Stimulated activated CD4-positive, alpha-beta T cell treated with anti-CD3 and anti-CD28 coated beads, Interleukin-2, amount 100 ng/mL, for 48 hours (primary cell): Measurements from ENCODE around the gene EHD3.
"Not testable (repeated sequence)": the region's sequence is repeated elsewhere in the genome, so short reads cannot be mapped to it uniquely, and the experiment has no call there.

Experiments used
- DNase-seq, 2 donors: peaks; one replicate each; pipeline ENCODE4 v3.0.0-alpha.2; 2020

EHD3 gene

DNA sequence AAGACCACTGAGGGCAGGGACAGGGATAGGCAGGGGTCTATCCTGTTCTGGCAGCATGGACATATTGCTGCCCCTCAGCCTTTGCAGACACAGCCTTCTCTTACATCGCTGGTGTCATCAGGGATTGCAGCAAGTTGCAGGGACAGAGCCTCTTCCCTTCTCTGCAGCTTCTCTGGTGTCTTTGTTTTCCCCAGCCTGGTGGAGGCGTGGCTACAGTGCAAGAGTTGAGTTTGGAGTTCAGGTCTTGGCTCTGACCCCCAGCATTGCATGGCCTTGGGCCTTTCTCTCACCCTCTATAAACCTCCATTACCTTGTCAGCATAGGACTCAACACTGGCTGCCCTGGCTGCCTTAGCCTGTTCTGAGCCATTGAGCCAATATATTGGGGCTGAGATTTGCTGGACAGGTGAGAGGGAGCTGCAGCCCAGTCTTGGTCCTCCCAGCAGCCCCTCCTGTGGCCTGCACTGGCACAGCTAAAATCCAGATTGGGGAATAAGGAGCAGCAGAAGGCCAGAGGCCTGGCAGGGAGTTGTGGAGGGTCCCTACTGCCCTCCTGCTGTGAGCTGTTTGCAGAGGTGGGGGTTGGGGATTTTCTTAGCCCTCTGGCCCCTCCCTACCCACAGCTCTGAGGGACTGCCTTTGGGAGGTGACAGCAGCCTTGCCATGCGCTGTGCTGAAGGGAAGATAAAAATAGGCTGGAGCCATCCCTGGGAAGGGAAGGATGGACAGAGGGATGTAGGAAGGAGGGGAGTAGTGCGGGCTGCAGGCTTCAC, 22.8 kb downstream of the EHD3 start:
- DNase-seq = no peak

DNA sequence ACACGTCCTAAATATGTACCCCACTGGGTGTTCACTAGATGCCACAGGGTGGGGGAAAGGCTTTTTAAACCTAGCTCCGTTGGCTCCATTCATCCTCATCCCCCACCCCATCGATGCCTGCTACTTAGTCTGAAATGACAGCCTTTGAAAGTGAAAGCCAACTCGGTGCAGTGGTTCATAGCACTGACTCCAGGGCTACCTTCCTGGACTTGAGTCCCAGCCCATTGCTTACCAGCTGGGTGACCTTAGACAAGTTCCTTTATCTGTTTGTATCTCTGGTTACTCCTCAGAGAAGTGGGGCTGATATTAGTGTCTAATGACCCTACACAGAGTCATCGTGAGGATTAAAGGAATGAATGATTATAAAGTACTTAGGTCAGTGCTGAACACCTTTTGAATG, 24.4 kb downstream of the EHD3 start:
- no peak for DNase-seq

DNA sequence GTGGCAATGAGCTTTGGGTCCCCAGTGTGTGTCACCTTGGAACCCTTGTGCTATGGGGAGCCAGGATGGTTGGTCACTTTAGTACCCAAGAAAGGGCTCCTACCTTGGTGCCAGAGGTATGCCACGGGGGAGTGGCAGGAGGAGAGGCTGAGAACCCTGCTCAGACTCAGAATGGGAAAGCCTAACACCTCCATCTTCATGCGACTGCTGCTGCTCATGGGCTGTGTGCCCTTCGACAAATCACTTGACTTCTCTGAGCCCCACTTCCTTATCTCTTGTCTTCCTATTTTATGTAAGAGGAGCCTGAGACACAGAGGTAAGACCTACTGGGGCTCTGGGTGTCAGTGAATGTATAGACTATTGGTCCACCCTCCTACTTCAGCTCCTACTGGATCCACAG, 25.1 kb downstream of the EHD3 start:
- DNase-seq = no peak

DNA sequence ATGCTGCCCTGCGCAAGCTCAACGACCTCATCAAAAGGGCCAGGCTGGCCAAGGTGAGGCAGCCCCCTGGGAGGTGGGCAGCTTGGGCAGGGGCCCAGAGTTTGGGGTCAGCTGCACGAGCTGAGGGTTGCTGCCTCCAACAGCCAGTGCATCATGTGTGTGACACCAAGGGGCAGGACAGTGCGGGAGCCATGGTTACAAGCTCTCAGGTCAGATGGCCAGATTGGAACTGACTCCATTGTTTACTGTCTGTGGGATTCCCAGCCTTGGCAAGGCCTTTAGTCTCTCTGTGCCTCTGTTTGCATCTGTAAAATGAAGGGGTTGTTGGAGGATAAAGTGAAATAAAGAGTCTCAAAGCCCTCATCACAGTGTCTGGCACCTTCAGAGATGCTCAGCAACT, 26.9 kb downstream of the EHD3 start:
- no peak for DNase-seq

DNA sequence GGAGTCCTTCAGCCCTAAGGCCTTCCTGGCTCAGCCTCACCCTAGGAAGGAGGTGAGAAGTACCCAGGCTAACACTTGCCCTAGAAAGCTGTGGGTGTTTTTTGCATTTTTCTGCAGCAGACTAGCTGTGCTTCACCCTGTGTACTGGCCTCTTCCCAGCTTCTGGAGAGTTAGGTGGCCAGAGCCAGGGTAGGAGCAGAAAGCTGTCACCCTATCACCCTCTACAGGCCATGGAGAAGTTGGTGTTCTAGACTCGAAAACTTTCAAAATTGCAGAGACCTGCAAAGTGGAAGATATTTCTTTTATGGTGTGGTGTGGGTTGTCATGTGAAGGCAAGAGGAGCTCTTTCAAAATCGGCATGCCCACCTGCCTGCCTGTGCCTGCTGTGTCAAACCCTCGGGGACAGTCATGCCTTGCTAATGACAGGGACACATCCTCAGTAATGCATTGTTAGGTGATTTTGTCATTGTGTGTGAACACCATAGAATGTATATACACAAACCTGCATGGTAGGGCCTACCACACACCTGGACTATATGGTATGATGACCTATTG, 29.8 kb downstream of the EHD3 start:
- no peak for DNase-seq

DNA sequence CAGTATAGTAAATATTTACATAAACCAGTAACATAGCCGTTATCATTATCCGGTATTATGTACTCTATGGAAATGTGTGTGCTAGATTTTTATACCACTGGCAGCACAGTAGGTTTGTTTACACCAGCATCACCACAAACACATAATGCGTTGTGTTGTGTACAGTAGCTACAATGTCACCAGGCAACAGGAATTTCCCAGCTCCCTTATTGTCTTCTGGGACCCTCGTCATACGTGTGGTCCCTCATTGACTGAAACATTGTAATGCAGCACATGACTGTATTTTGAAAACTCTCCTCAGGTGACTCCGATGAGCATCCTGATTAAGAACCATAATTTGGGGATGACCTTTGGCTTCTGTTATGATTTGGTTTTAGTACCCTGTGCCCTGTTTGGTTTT, 31.3 kb downstream of the EHD3 start:
- no peak for DNase-seq

DNA sequence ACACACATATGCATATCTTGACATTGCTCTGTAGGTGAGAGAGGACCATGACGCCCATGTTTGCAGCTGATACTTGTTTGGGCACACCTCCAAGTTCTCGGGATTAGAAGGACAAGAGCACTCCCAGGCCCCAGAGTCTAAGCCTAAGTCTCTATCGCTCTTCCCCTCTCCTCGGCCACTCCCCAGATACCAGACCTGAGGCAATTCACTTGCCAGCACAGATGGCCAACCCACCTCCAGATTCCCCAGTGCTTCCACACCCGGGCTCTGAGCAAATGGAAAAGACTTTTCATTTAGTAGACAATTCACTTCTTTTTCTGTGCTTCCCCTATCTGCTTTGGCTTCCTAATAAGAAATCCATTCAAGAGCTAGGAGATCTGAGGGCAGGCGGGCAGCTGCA, 32.9 kb downstream of the EHD3 start:
- no peak for DNase-seq

DNA sequence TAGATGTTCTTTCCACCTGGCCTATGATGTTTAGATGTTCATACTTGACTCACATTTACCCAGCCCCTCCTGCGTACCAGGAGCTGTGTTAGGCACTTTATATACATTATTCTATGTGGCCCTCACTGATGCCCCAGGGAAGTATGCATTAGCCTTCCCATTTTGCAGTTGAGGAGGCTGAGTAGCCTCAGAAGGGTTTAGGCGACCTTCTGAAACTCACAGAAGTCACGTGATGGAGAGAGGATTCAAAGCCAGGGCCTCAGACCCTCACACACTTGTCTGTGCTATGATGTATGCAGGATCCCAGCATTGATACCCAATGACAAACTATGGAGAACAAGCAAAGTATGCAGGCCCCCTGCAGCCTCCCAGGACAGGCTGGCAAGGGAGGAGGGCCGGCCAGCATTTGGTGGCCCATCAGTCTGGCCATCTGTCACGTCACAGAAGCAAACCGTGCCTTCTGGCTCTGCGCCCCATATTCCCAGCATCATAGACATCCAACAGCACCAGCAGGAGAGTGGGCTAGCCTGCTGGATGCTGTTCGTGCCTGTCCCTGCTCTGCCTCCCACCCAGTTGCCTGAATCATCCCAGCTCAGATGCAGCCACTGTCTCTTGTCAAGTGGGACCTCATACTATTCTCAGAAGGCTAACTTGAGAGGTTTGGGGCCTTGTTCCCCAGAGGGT, 33.6 kb downstream of the EHD3 start:
- DNase-seq = no peak

DNA sequence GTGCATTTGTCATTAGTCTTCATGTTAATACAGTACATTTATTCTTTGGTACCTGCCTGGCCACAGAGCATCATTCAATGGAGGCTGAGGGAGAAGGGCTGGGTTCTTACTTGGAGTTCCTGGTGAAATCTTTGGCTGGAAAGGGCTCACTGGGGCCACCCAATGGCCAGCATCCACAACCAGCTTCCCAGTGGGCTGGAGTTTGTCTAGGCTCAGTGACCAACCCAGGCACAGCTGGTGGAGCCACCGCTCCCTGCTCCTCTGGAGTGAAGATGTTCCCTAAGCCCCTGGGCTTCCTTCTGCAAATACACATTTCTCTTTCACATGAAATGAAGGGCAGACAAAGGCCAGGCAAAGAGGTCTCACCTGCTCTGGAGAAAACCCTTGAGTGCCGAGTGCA, 34.4 kb downstream of the EHD3 start:
- DNase-seq = no peak

DNA sequence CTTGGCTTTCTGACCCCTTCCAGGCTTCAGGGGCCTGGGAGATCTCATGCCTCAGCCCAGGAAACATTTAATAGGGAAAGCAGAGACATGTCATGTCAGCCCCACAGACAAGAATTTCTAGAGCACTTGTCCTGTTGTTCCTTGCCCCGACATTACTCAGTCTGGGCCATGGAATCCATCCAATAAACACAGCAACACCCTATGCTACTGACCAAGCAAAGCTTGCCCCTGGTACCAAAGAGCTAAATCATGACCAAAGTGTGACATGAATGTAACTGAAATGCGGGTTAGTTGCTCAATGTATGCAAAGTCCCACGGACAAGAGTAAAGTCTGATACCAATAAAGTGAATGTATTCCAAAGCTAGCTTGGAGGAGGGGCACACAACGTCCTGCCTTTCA, 35.1 kb downstream of the EHD3 start:
- DNase-seq = no peak

DNA sequence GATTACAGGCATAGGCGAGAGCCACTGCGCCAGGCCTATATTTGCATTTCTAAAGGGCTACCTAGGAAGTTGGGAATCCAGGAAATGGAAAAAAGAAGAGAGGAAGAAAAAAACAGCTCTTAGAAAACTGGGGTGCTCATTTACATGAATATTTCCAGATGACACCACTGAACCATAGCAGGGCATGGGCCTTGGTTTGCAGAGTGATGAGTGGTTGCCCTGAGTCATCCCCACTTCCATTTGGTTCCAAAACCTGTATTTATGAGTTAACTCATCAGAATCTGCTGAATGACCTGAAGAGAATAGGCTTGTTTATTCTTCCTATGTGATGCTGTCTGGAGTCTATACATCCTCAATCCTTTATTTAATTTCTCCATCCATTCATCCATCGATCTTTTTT, 36.2 kb downstream of the EHD3 start:
- DNase-seq = no peak

DNA sequence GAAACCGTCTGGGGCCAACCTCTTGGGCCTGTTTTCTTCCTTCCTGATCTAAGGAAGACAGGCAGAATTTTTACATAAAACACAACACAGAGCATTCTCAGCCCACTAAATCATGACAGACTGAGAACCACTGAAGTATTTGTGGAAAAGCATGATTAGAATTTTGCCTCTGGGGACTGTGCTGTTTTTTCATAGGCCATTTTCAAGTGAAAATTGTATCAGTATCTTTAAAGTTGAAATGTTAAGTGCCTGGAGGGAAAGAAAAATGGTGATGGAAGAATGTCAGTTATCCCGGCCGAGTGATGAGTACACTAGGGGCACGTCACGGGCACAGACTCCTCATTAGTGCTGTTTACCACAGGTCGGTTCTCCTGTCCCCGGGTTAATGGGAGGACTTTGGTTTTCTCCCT, 36.9 kb downstream of the EHD3 start:
- DNase-seq = no peak

DNA sequence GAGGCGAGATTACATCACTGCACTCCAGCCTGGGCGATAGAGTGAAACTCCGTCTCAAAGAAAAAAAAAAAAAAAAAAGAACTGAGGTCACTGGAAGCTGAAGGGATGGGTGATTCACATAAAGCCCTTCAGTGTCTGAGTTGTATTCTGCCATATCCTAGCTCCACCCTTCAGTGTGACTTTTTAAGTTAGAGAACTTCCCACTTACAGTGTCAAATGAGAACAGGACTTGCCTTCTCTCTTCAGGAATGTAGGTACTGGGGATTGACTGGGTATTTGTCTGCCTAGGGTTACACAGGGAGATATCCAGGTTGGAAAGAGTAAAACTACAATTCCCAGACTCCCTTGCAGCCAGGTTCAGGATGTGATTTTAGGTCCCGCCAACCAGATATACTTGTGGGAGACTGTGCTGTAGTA, 37.9 kb downstream of the EHD3 start:
- DNase-seq = no peak

DNA sequence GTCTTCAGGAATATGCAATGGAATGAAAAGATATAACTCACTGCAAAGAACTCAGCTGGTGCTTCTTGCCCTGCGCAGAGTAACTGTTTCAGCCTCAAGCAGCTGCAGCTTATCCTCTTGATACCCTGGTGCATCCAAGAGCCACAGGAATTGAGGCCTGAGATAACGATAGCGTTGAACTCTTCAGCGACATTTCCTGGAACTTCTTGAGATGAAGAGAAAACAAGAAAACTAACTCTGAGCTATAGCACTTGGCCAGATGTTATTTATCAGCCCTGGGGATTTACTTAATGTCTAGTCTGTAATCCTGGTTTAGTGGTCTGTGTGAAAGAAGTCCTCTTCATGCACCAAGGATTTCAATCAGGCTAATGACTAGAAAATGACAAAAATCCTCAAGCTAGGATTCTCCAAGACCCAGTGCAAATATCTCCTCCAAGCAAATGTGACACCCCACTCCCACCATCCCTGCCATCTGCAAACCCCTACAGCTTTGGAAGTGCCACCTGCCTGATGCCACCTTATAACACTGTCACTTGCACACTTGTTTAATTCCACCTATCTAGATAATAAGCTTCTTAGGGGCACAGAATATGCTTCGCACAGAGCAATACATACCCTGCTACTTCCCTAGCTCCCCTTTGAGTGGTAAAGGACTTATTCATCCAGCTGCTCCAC, 40.6 kb downstream of the EHD3 start:
- no peak for DNase-seq

DNA sequence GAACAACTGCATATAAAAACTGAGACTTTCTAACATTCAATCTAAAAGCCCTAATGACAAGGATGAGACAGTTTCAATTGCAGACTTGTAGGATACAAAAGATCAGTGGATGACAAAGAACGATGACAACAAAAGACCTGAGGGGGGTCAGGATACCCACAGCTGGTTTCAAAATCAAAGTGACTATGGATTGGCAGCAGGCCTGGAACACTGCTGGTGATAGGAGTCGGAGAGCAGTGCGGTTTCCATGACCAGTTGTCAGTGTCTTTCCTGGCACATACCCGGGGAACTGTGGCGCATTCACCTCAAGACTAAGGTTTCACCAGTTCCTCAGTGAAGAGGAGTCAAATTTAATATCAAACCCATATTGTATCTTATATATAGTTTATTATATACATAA, 42.0 kb downstream of the EHD3 start:
- DNase-seq = no peak

DNA sequence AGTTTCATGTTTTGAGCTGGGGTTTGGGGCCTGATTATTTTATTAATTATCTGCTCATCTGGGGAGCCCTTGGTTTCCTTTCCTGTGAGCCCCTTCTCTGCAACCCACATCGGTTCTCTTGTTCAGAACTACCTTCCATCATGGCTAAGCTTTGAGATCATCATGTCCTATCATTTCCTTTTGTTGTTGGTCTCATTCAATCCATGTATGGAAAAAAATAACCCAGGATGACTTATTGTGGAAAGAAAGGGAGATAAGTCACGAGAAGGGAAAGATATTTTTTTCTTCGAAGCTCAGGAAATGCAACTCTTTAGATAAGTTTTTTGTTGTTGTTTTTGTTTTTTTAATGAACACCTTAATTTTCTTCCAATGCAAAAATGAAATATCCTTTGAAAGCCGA, 43.7 kb downstream of the EHD3 start:
- no peak for DNase-seq

DNA sequence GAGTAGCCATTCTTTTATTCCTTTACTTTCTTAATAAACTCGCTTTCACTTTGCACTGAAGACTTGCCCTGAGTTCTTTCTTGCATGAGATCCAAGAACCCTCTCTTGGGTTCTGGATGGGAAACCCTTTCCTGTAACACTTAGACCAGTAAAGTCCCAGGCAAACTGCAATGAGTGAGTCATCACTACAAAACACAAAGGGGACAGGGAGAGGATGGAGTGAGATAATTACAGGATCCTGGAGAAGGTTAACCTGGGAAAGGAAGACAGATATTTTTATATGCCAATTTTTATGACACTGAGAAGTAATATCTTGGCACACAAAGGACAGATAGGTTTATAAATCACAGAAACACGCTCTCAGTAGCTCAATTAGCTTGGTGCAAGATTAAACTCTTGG, 48.7 kb downstream of the EHD3 start:
- no peak for DNase-seq

DNA sequence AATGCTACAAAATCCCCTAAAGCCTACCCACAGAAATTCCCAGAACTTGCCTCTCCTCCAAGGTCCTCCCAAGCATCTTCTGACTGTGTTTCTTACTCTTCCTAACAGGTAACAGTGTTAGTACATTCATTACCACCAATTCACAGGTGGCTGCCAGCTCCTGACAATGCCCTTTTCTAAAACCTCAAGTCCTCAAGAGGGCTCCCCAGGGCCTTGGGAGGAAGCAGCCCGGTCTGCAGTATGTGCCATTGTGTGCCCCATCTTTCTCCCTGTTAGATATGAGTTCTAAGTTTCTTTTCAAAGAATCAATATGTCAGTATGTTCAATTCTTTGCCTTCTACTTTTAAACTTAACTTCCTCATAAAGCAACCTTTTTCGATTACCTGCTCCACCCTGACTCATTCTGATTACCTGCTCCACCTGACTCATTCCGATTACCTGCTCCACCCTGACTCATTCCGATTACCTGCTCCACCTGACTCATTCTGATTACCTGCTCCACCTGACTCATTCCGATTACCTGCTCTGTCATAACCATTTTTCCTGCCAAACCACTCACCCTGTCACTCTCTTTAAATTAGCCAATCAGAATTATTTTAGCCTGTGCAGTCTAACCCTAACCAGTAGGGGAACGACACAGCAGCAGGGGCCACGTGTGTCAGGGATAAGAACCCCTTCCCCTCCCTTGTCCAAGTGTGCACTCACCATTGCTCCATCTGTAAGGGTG, 49.4 kb downstream of the EHD3 start:
- DNase-seq = not testable (repeated sequence)

DNA sequence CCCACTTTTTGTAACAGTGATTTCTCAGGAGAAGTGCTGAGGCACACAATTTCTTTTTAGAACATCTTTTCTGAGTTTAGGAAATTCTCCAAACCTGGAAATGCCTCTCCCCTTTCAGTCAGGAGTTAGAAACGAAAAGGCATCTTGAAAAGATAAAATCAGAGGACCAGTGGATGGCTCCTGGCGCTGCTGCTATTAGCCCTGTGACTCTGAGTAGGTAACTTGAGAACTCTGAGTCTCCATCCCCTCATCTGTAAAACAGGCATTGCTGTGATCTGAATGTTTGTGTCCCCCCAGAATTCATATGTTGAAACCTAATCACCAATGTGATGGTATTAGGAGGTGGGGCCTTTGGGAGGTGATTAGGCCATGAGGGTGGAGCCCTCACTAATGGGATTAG, 50.2 kb downstream of the EHD3 start:
- DNase-seq = no peak

DNA sequence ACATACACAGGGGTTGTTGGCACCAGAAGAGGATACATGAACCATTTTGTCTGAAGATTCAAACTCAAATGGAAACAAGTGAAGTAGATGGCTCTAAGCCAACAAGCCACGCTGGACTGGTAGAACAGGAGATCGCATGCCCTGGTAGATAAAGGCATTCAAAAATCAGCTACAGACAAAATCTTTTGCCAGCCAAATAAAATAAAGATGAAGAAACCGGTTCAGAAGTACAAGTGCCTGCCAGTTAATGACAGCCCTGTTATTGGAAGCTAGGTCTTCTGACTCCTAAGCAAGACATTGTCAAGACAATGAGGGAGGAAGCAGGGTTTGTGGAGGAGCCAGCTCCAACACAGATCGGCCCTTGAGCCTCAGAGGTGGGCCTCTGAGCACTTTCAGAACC, 52.3 kb downstream of the EHD3 start:
- DNase-seq = no peak

DNA sequence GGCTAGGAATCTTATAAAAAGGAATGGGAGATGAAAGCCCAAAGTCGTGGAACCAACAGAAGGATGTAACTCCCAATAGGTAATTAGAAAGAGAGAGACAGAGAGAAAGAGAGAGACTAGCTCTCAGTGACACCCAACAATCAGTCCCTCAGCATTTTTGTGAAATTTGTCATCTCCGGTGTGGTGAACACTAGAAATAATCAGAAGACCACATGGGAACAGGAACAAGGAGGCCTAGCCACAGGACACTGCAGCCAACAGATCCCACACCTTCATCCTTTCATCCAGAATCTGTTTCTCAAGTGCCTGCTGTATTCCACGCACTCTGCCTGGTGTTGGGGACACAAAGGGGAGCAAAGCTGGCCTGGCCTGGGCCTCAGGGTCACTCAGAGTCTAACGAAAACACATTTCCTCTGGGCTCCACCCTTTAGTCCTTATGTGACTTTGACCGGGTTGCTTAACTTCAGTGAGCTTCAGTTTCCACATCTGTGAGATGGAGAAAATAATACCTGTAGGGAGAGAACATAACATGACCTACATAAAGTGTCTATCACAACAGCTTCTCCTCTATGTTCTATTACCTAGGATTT, 53.1 kb downstream of the EHD3 start:
- no peak for DNase-seq

DNA sequence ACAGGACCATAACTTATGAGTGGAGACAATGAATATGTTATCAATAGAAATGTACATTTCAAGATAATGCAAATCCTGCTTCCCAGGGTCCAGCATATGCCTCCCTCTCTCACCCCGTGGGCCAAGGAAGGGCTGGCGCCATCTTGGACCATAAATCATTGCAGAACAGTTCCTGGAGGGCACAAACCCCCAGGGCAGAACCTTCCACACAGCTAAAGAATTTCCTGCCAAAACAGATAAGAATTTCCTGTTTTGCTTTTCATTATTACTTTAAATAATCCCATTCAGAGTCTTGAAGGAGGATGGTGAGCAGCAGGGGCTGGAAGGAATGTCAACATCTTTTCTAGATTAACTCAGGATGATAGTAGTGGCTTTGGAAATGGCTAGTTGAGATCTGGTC, 53.7 kb downstream of the EHD3 start:
- no peak for DNase-seq

DNA sequence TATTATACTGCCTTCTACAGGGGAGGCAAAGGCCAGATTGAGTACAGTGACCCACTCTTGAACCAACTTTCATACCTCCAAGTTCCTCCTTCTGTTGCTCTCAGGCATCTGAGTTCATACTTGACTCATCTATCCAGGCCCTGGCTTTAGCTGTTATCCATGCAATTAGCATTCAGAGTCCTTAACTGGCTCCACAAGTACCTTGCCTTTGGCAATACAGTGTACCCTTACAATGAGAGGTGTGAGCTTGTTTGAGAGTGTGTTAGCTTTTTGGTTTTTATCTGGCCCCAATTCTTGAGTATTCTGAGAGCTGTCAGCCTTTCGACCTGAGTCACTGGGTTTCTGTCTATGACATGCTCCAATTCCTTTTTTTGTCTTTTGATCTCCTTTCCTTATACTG, 60.2 kb downstream of the EHD3 start:
- DNase-seq = no peak
